Esophagus (tissue), 2 donors: Measurements from ENCODE around the gene HIVEP3. TPM values are rescaled to one million over a fixed set of nuclear protein-coding genes. Genes with fewer than 3 reads are reported as not detected.

Source experiments
- H3K27ac ChIP-seq, 2 donors: one replicate each; pipeline ENCODE4 v1.5.1; 2013; ENCODE audit warnings: low read depth in 2 of 2, mild to moderate bottlenecking in 2 of 2, inconsistent platforms in 1 of 2, low read length in 1 of 2, moderate library complexity in 1 of 2
- H3K27me3 ChIP-seq, 2 donors: one replicate each; pipeline ENCODE4 v1.6.1; 2013; ENCODE audit warnings: low read length in 2 of 2, control low read depth in 1 of 2, mild to moderate bottlenecking in 1 of 2; ENCODE audit not compliant: insufficient read depth in 2 of 2, control insufficient read depth in 1 of 2
- H3K36me3 ChIP-seq, 2 donors: one replicate each; pipeline ENCODE4 v1.6.1; 2013; ENCODE audit warnings: low read length in 1 of 2; ENCODE audit not compliant: control insufficient read depth in 2 of 2, insufficient read depth in 2 of 2
- H3K4me1 ChIP-seq, 2 donors: one replicate each; pipeline ENCODE4 v1.6.1; 2013; ENCODE audit warnings: low read length in 1 of 2; ENCODE audit not compliant: control insufficient read depth in 2 of 2, insufficient read depth in 2 of 2
- H3K4me3 ChIP-seq, 2 donors: one replicate each; pipeline ENCODE4 v1.5.1; 2013; ENCODE audit warnings: low read length in 2 of 2, mild to moderate bottlenecking in 2 of 2, low read depth in 1 of 2, moderate library complexity in 1 of 2
- H3K9me3 ChIP-seq, 2 donors: one replicate each; pipeline ENCODE4 v1.6.1; 2013; ENCODE audit warnings: mild to moderate bottlenecking in 2 of 2, low read depth in 1 of 2, low read length in 1 of 2, moderate library complexity in 1 of 2; ENCODE audit not compliant: control insufficient read depth in 2 of 2, insufficient read depth in 1 of 2
- WGBS, 2 donors: extraction: QIAGEN DNeasy Blood & Tissue Kit; methylation state at CpG; one replicate each; pipeline ENCODE4 v1.1.7; 2013; 5-methylcytosine and 5-hydroxymethylcytosine counted together
- polyA plus RNA-seq, 2 donors: library from polyadenylated mRNA; stranded (reverse); fragments of 200-250 nt; gene quantifications; one replicate each; pipeline ENCODE4 v1.2.3, GENCODE V29; 2013
- donor health status: healthy with polysubstance abuse.
- donor health status: Bipolar disorder and iron deficiency.

Gene HIVEP3
- polyA plus RNA-seq, 2 donors = 2.7 to 10.0 TPM

DNA sequence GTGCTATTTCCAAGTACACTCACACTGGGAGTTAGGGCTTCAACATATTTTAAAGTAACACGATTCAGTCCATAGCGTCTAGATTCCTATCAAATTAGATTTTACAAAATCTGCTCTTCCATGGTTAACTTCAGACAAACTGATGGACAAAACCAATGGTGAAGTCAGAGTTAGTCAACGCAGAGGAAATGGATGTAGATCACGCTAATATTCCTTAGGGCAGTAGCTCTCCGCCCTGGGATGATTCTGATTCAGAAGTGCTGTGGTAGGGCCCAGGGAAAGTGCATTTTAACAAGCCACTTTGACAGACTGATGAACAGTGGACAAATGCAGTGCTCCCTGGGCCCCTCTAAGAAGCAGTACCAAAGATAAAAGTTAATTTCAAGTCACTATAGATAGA lies 83.2 kb downstream of the HIVEP3 start:
- WGBS, 2 donors = 96 to 97% methylated on average over 5 of the region's 5 CpGs

GRCh38 chr1:41833519-41834000 lies 85.2 kb downstream of the HIVEP3 start:
- Histone ChIP-seq H3K4me3 (no peak overlapping the region), H3K27me3 (no peaks in the 10 kb centered on the region), H3K9me3 (no peaks in the 10 kb centered on the region), H3K4me1 (no peaks in the 10 kb centered on the region), H3K36me3 (no peaks in the 10 kb centered on the region), H3K27ac (no peak overlapping the region)
- 87 to 93% methylated on average over 5 of the region's 5 CpGs for WGBS, 2 donors

More for the DNA sequence above, 83.2 kb downstream of the HIVEP3 start:
- no peaks in the 10 kb centered on the region for H3K27me3 ChIP-seq
- H3K4me1 ChIP-seq = no peaks in the 10 kb centered on the region
- H3K27ac ChIP-seq = no peak overlapping the region
- no peaks in the 10 kb centered on the region for H3K36me3 ChIP-seq
- H3K9me3 ChIP-seq = no peaks in the 10 kb centered on the region
- no peak overlapping the region for H3K4me3 ChIP-seq

GRCh38 chr1:41830726-41831125 lies 88.0 kb downstream of the HIVEP3 start:
- Histone ChIP-seq H3K36me3 (no peaks in the 10 kb centered on the region), H3K4me1 (no peaks in the 10 kb centered on the region), H3K4me3 (no peak overlapping the region), H3K9me3 (no peaks in the 10 kb centered on the region), H3K27ac (no peak overlapping the region), H3K27me3 (no peaks in the 10 kb centered on the region)
- WGBS, 2 donors = 93 to 96% methylated on average over 3 of the region's 3 CpGs

DNA sequence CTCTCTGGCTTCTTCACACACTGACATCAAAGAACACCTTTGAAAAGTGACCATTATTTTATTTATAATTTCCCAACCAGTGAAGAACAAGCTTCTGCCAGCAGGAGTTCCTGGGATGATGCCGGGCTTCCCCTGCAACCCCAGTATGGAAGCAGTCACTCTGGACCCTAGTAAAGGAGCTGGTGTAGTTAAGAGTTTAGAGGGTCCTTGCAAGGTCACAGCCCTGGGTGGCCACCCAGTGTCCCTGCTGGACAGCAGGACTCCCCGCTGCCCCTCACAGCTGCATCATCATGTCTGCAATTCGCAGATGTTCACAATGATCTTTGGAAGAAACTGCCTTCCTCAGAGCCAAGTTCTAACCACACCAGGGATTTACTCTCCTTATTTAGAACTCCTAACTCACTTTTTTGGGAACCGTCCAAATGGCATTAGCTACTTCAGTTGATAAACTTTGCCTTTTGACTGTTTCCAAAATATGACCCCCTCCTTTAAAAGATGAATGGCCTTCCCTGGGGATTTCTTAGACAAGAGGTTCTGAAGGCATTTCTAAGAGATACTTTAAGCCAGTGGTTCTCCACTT lies 90.6 kb downstream of the HIVEP3 start:
- Histone ChIP-seq H3K27me3 (no peaks in the 10 kb centered on the region), H3K4me1 (peaks cover 0 to 4% of the 10 kb centered on the region in 2 donors), H3K9me3 (no peaks in the 10 kb centered on the region), H3K27ac (no peak overlapping the region), H3K4me3 (no peak overlapping the region), H3K36me3 (no peaks in the 10 kb centered on the region)
- whole genome bisulfite sequencing, 2 donors = 44 to 50% methylated on average over 4 of the region's 4 CpGs

DNA sequence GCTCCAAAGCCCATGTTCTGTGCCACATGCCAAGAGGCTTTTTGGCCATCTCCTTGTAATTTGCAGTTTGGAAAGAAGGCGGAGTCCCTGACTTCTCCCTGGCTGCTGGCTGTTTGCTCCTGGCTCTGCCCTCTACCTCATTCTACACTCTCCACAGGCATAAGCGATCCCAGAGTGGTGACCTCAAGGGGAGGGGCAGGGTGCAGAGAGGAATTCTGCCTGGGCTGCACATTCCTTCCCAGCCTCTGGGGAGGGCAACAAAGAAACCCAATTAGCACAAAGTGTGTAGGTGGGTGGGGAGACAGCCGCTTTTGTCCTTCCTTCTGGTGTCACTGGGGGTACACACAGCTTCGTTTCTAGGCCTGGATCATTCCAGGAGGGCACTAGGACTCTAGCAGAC lies 95.3 kb downstream of the HIVEP3 start:
- H3K9me3 ChIP-seq = no peaks in the 10 kb centered on the region
- H3K4me3 ChIP-seq = no peak overlapping the region
- 37 to 40% methylated on average over 4 of the region's 4 CpGs for WGBS, 2 donors
- no peaks in the 10 kb centered on the region for H3K36me3 ChIP-seq
- no peak overlapping the region for H3K27ac ChIP-seq
- no peaks in the 10 kb centered on the region for H3K27me3 ChIP-seq
- H3K4me1 ChIP-seq = peaks cover 0 to 4% of the 10 kb centered on the region in 2 donors

DNA sequence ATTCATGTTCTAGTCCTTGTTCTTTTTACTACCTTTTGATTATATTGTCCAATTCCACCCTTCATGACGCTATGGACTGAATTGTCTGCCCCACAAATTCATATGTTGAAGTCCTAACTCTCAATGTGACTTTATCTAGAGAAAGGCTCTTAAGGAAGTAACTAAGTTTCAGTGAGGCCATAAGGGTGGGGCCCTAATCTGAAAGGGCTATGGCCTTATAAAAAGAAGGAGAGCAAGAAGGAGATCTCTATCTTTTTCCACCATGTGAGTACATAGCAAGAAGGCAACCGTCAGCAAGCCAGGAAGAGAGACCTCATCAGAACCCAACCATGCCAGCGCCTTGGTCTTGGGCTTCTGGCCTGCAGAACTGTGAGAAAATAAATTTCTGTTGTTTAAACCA lies 95.9 kb downstream of the HIVEP3 start:
- Histone ChIP-seq H3K27ac (no peak overlapping the region), H3K9me3 (no peaks in the 10 kb centered on the region), H3K36me3 (no peaks in the 10 kb centered on the region), H3K4me3 (no peak overlapping the region), H3K27me3 (no peaks in the 10 kb centered on the region), H3K4me1 (peaks cover 0 to 4% of the 10 kb centered on the region in 2 donors)
- 85 to 90% methylated on average over 3 of the region's 3 CpGs for WGBS, 2 donors

GRCh38 chr1:41819843-41820242 lies 98.9 kb downstream of the HIVEP3 start:
- Histone ChIP-seq H3K27me3 (no peaks in the 10 kb centered on the region), H3K4me3 (no peak overlapping the region), H3K9me3 (no peaks in the 10 kb centered on the region), H3K4me1 (peaks cover 0 to 4% of the 10 kb centered on the region in 2 donors), H3K36me3 (no peaks in the 10 kb centered on the region), H3K27ac (no peak overlapping the region)
- WGBS, 2 donors = 85 to 87% methylated on average over 1 of the region's 1 CpG

- WGBS, 2 donors = 82 to 89% methylated on average over 2 of the region's 2 CpGs
- H3K27ac ChIP-seq = no peak overlapping the region
- peaks cover 0 to 4% of the 10 kb centered on the region in 2 donors for H3K4me1 ChIP-seq
- no peaks in the 10 kb centered on the region for H3K27me3 ChIP-seq
- no peak overlapping the region for H3K4me3 ChIP-seq
- no peaks in the 10 kb centered on the region for H3K9me3 ChIP-seq
- no peaks in the 10 kb centered on the region for H3K36me3 ChIP-seq
Measured at GRCh38 chr1:41819069-41819468, 99.7 kb downstream of the HIVEP3 start.

DNA sequence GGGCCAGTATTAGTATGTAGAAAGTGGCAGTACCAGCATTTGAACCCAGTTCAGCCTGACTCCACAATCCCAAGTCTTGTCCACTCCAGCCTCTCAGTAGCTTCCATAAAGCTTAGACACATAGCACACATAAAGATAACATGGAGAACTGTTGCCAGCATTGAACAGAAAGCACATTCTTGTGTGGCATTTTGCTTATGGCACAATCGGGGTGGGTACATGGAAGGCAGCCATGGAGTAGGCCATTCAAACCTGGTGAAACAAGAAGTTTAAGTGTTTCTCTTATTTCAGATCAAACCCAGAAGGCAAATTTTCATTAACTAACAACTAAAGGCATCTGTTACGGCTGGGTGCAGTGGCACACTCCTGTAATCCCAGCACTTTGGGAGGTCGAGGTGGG lies 102.7 kb downstream of the HIVEP3 start:
- Histone ChIP-seq H3K4me3 (no peak overlapping the region), H3K9me3 (no peaks in the 10 kb centered on the region), H3K27ac (no peak overlapping the region), H3K36me3 (no peaks in the 10 kb centered on the region), H3K27me3 (no peaks in the 10 kb centered on the region), H3K4me1 (peaks cover 0 to 2% of the 10 kb centered on the region in 2 donors)
- WGBS, 2 donors = 46 to 62% methylated on average over 3 of the region's 3 CpGs
